DMS79 treated with DMSO at 0.1 percent for 48 hours (cell line): Measurements from ENCODE around the gene NTRK1.

Experiments
- DNase-seq: peaks from one replicate; lab custom pipeline; 2025; lab: John Stamatoyannopoulos, UW

Gene NTRK1

DNA sequence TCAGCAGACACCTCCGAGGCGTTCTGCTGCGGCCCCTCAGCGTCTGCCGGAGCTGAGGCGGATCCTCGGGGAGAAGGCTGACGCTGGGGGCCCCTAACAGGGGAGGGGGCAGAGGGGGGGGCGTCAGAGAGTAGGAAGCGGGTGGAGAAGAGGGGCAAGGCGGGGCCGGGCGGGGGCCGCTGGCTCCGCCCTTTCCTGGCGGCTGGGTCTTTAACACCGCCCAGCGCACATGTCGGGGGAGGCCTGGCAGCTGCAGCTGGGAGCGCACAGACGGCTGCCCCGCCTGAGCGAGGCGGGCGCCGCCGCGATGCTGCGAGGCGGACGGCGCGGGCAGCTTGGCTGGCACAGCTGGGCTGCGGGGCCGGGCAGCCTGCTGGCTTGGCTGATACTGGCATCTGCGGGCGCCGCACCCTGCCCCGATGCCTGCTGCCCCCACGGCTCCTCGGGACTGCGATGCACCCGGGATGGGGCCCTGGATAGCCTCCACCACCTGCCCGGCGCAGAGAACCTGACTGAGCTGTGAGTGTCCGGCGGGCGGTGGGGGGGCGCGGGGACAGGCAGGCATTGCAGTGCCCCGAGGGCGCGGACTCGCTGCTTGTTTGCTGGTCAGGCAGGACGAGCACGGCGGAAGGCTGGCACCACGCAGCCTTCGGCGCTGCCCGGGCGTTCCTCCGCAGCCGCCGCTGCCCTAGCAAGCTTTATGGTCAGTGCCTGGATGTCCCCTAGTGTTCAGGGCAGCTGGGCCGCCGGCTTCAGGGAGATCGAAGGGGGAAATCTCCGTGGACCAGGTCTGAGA lies at the start of gene NTRK1:
TSS of gene NTRK1 (plus strand) at position 238 of the 796 bp plus-strand sequence. CDS start at position 308, 70 bp downstream.
- DNase-seq: peak; percentile 69

DNA sequence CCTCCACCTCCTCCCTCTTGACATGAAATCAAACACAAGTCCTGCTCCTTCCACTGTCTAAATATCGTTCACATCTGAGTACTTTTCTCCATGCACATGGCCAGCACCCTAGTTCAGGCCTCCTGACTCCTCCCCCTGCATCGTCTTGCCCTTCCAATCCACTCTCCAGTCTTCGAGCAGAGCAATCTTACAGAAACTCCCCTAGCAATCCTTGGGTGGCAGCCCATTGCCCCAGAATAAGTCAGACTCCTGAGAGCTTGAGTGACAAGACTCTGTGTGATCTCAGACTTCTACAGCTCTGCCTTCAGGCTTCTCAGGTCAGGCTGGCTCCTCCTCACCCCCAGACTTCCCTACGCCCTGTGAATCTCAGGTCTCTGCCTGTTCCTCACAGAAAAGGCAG lies 49.5 kb upstream of the NTRK1 start:
- peak; percentile 13 for DNase-seq

DNA sequence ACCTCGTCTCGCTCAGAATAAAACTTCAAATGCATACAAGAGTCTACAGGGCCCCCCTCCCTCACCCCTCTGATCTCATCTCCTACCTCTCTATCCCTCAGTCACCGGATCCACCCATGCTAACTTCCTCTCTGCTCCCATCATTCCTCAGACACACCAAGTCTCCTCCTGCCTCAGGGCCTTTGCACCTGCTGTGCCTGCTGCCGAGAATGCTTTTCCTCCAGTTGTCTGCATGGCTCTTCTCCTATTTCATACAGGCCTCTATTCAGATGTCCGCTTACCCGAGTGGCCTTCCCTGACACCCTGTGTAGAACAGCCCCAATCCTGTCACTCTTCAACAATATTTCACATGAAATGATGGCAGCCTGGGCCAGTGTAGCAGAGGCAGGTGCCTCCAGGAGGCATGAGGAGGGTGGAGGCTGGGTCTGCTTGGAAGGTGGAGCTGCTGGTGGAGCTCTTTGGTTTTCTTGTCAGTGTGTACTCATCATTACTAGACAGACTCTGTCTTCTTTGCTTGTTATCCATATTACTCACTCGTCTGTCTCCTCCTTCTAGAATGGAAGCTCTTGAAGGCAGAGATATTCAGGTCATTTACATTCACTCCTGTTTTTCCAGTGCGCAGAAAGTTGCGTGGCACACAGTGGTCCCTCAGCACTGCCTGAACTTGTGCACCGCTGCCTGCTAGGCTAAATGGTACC lies 48.2 kb upstream of the NTRK1 start:
- DNase-seq: no peak

DNA sequence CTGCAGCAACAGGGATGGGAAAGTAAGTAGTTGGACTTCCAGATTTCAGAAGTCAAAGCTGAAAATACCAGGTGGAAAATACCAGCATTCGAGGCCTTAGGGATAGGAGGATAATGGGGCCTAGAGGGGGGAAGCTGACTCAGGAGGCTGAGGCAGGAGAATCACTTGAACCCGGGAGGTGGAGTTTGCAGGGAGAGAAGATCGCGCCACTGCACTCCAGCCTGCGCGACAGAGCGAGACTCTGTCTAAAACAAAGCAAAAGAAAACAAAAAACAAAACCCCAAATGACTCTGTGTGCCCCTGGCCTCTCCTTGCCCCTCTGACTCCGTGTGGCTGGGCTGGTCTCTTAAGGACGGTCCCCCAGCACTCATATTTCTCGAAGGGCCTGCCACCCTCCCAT lies 47.4 kb upstream of the NTRK1 start:
- no peak for DNase-seq

DNA sequence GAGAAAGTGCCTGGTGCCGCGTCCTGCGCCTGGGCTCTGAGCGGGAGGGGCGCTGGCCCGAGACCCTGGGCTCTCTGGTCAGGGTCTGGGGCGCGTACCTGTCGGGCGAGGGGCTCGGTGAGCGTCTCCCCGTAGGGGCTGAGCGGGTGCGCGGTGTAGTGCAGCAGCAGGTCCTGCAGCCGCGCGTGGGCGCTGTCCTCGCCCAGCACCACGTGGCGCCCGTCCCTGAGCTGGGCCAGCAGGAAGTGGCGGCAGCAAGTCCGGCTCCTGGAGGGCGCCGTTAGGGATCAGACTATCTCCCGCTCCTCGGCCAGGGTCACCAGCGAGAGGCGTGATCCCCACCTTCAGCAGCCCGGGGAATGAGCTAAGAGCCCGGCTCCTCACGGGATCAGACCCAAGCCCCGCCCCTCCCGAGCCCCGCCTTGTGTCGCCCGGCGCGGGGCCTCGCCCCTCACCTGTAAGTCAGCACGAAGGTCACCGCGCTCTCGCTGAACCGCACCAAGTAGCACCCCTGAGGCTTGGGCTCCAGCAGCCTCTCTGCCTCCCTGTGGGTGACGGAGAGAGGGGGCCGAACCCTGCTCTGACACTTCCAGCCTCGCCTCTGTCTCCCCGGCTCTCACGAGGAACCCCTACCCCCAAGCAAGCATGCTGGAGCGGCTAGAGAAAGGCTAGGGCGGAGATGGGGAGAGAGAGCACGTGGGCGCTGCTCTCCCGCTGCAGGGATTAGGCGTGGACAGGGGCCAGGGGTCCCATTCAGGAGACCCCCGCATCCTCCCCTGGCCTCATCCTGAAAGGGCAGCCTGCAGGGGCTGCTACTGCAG lies 46.7 kb upstream of the NTRK1 start:
- peak; percentile 60 for DNase-seq

DNA sequence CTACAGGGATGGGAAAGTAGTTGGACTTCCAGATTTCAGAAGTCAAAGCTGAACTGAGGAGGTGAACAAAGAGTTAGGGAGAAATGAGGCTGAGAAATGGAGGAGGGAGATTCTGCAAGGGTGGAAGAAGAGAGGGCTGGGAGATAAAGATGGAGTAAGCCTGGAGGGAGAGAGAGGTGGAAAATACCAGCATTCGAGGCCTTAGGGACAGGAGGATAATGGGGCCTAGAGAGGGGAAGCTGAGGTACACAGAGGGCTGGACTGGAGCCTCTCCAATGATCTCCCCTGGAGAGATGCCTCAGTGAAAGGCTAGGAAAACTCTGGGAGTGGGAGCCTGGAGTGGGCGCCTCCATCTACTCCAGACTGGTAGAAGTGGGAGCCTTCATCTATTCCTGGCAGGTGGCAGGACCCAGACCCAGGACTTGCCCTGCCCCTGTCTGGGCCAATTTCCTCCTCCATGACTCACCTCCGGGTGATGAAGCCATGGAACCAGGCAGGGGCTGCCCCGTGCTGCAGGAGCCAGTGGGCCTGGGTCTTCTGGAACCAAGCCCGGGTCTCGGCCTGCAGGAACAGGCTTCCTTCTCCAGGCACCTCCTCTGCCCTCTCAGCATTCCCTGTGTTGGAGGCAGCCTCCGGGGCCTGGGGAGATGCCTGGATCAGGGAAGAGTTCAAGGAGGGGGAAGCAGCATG lies 45.9 kb upstream of the NTRK1 start:
- no peak for DNase-seq

DNA sequence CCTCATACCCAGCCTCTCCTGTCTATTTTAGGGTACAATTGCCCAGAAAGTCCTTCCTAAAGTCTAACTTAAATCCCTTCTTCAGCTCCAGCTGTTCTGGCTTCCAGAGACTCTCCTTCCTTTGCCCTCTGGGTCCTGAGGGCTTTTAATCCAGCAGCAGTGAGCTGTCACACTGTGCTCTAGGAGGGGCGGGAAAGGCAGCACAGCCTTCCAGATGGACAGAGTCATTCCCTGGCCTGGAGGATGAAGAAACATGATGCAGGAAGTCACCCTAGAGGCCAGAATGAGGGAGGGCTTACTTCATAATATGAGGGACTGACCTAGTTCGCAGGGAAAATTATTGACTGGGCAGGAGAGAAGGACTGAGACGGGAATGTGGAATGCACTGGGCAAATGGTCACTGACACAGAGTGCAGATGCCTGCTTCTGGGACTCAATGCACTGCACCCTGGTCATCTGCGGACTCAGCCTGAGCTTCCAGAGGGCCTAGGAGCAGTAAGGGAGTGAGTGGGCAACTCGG lies 45.3 kb upstream of the NTRK1 start:
- no peak for DNase-seq

DNA sequence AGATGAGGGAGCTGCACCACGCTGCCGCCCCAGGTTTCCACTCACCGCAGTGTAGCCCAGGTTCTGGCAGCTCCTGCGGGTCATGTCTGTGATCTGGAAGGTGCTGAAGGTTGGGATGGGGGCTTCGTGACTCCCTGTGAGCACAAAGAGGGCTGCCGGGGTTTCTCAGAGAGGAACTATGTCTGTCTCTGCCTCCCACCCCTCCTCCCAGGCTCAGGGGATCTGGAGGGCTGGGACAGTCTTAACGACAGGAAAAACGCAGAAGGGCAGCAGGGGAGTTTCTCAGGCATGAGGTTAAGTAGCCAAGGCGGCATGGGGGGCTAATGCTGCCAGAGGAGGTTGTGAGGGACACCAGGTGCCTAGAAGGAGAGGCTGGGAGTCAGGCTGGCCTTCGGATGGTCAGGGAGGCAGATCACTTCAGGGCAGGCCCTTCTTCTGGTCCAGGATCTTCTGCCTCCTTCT lies 44.7 kb upstream of the NTRK1 start:
- no peak for DNase-seq

DNA sequence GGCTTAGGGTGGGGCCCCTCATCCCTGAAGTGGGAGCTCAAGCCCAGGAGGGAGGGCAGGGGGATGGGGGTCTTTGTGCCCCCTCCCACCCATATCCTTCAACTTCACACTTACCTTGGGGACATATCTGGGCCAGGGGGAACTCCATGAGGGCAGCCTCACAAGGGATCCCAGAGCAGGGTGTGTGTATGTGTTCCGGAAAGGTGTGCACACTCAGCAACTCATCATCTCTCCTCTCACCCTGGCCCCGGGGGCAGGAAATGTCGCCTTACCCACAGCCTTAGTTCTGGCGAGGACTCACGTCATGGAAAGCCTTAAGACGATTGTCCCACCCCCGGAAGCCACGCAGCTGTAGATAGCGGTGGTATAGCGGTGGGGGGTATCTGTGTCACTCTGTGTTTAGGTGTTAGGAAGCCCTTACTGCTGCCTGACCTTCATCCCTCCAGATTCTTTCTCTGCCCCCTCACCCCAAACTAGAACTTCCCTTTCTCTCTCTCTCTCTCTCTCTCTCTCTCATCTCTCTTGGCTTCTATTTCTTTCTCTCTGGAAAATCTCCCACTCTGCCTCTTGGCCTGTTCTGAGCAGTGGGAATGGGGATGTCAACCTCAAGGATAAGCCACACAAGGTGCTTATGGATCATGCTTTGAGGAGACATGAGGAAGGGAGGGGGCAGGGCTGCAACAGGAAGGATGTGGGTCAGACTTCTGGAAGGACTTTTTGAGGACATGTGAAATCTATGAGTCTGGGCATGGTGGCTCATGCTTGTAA lies 43.9 kb upstream of the NTRK1 start, which contains the start of gene SH2D2A:
TSS of gene SH2D2A (minus strand) at position 288 of the 768 bp plus-strand sequence. CDS start at position 148, 140 bp downstream.
- no peak for DNase-seq

DNA sequence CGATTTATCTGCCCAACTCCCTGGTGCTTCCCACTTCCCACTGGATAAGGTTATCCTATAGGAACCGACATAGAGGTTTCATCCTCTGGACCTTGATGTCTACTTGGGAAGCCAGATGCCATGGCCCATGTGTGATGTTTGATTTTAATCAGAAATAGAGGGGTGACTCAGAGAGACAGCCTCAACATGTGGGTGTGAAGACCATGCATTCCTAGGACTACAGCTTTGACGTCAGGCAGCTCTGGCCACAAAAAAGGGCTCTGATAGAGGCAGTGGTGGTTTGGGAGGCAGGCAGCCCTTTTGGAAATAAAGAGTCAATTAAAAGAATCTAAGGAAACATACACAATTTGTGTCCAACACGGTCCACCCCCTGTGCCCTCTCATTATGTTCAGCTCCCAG lies 38.9 kb upstream of the NTRK1 start:
- no peak for DNase-seq

DNA sequence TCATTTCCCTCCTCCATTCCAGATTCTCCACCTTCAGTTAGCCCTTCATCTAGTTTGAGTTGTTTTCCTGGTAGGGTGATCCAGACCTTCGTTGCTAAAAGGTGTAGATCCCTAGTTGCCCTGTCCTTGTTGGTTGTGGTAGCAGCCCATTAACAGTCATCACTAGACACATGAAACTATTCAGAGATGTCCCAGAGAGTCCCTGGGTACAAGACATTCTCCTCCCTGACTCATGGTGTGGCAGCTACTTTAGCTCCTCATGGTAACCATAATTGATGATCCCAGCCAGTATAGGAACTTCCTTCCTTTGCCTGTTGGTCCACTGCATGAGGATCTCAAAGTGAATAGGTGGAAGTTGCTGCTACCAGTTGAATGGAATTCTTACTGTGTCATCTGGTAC lies 38.0 kb upstream of the NTRK1 start:
- no peak for DNase-seq

DNA sequence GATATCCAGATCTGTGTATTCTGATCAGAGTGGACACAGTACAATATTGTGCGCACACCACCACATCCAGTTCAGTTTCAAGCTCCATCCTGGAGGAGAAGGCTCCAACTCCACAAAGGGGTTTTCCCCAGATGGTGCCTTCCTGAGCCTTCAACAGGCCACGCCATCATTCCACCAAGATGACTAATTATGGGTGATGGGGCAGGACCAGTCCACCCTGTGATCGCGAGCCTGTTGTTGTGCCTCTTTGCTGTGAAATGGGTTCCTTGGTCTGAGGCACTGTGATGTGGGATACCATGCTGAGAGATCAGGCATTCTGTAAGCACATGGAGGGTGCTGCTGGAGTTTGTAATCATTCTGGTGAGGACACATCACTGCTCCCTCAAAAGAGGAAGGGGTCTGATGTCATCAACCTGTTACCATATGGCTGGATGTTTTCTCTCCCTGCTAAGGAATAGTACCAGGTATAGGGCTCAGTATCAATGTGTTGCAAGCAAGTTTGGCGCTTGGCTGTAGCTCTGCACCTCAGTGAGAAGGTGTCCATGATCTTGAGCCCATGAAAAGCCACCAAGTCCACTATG lies 37.4 kb upstream of the NTRK1 start:
- DNase-seq: no peak

DNA sequence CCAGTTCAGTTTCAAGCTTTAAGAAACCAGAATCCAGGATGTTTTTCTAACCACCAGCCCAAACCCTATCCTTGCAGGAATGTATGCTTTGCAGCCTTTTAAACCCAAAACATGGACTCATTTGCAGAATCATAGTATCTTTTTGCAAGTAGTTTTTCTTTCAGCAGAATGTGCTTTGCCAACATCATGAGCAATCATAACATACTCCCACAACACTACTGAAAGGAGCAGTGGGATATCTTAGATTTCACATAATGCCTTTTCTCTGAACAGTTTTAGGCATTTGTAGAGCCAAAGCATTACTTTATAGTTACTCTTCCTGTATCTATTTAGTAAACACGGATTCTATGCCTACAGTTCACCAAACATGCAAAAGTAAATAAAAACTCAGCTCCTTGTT lies 34.0 kb upstream of the NTRK1 start:
- no peak for DNase-seq

DNA sequence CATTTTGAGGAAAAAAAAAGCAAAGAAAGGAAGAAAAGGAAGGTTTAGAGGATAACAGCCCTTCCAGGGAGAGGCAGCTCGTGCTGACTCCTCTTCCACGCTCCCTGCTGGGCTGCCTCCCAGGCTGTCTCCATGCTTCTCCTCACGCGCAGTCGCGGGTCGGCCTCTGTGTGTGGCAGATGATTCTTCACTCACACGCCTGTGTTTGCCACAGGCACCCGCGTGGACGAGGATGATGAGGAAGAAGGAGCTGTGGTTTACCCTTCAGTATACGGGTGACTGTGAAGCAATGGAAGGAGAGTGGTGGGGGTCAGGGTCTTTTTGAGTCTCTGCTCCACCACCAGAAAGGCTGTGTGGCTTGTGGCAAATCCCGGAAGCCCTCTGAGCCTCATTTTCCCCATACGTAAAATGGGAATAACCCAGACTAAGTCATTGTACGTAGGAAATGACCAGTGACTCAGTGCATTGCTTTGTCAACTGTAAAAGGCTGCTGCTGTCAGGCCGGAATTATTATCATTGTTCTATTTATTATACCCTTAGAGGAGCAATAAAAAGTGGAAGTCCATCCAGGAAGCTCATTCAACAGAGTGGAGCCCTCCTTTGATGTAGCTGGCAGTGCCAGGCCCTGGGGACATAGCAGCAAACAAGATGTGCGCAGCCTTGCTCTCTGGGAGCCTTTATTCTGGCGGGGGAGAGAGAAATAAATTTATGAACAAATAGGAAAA lies 32.1 kb upstream of the NTRK1 start:
- no peak for DNase-seq

DNA sequence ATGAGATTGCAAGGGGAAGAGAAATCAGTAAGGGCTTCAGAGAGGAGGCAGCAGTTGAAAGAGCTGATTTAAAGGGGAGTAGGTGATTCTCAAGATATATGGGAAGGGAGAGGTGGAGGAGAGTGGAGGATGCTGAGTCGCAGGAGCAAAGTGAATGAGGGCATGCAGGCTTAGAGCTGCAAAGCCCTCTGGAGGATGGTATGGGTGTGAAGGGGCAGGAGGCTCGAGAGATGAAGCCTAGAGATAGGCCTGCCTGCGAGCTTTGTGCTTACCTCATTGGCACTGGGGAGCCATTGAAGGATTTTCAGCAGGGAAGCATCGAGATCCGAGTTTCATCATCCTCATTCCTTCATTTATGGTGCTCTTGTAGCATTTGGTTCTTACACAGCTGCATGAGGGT lies 28.2 kb upstream of the NTRK1 start:
- DNase-seq: no peak

DNA sequence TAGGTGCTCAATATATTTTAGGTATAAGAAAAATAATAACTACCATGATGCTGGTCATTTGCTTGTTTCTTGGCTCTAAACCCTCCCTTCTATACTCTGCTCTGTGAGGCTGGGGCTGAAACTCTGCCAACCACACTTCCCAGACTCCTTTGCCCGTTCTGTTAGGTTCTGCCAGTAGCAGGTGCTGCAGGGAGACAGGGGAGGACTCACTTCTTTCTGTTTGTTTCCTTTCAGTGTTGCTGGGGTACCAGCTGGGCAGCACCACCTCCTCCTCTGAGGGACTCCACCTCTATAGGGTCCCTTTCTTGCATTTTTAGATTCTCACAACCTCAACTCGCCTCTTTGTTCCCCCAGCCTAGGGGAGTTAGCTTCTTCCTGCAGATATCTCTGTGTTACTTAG lies 27.1 kb upstream of the NTRK1 start:
- no peak for DNase-seq

DNA sequence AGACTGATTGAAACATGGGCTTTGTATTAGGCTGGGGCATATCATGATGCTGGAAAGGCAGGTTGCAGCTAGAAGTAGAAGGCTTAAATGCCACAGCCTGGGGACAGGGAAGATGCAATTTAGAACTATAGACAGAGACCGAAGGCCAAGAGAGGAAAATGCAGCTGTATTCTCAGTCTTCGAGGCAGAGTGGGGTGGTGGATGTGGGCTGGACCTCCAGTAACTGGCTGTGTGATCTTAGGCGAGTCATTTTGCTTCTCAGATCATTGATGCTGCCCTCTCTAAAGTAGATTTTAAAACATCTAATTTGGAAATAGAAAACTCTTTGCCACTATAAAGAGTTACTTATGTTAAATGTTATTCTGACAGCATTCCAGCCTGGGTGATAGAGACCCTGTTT lies 26.3 kb upstream of the NTRK1 start:
- DNase-seq: no peak

DNA sequence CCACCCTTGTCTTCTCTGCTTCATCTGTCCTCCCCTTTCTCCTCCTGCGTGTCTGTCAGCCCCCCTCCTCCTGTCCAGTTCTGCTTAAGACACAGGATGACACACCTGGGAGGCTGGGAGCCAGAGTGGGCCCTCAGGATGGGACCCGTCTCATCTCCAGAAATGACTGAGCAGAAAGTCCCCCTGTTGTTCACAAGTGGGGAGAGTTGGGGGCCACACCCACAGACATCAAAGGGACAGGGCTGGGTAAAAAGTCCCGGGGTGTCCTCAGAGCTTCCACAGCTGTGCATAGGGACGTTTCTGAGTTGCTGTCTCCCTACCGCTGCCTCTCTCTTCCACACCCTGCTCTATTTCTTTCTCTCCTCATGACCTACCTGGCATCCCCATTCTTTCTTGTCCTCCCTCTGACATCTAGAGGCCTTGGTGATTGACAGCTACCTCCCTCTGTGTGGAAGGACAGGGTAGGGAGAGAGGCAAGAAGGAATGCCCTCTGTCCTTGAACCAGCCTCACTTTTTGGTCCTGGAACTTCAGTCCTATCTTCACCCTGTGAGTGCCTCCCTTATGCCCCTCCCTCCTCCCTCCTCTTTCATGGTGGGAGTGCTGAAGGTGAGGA lies 24.5 kb upstream of the NTRK1 start:
- DNase-seq: no peak

DNA sequence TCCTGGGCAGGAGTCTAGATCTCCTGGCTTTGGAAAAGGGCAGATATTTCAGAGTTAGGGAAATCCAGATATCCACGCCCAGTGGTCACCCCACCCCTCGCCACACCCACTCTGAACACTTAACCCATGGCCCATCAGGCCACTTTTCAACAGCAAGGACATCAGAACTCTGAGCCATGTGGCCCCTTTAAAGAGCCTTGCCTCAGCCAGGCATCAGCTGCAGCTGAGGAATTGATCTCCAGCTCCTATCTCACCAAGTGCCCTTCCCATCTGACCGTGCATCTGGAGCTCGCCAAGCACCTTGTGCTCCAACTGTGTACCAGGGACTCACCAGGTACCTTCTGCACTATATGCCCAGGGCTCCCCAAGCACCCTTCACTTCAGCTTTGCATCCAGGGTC lies 23.8 kb upstream of the NTRK1 start:
- no peak for DNase-seq
